Melanocyte of skin (primary cell): ENCODE measurements around the gene MPEG1. TPM values are rescaled to one million over a fixed set of nuclear protein-coding genes. Genes with fewer than 3 reads are reported as not detected.

Experiments
- small RNA-seq, 2 donors: library from RNA; depleted of rRNA; stranded (forward); fragments of <200 nt; gene quantifications; one replicate each; pipeline ENCODE3, GENCODE V24; 2012
- total RNA-seq, 2 donors: library from RNA; depleted of rRNA; stranded (reverse); fragments of >200 nt; gene quantifications; 2 replicates each; pipeline ENCODE4 v1.2.3, GENCODE V29; 2012

Gene MPEG1
- not detected for total RNA-seq

GRCh38 chr11:59212744-59213631 is at the start of gene MPEG1:
MPEG1 (minus strand) TSS chr11:59212927; CDS start chr11:59212865, 62 bp downstream.

GRCh38 chr11:59171508-59172322 is 41.0 kb downstream of the MPEG1 start, which contains the start of gene DTX4:
DTX4 (plus strand) TSS chr11:59172132; CDS start chr11:59172596, 464 bp downstream.

Small RNAs within 50 kb of the gene (small RNA-seq; reads per million reads assigned to genes)
- 0 reads per million in 2 donors for gene RN7SL42P

Other genes starting within 250 kb of the MPEG1 start
- not detected for gene GLYATL1B, start 126.6 kb downstream of the MPEG1 start, total RNA-seq
- gene FAM111B, start 105.7 kb downstream of the MPEG1 start, total RNA-seq: 10 to 100 TPM in 1 of 2 donors, 1 to 10 TPM in 1; 8.6 to 22.3 TPM
- gene FAM111A, start 70.1 kb downstream of the MPEG1 start, total RNA-seq: 100 to 1,000 TPM in 1 of 2 donors, 10 to 100 TPM in 1; 83.9 to 104 TPM
- gene DTX4, start 40.8 kb downstream of the MPEG1 start, total RNA-seq: 10 to 100 TPM in 1 of 2 donors, 1 to 10 TPM in 1; 4.0 to 26.2 TPM
- not detected for gene OR5AN1, start 146.0 kb upstream of the MPEG1 start, total RNA-seq
- gene OR5A2, start 213.5 kb upstream of the MPEG1 start, total RNA-seq: not detected
- not detected for gene OR5A1, start 223.5 kb upstream of the MPEG1 start, total RNA-seq
- not detected for gene OR4D6, start 244.0 kb upstream of the MPEG1 start, total RNA-seq